Right forelimb (tissue), 1 donor: Measurements from ENCODE around the gene SLC9A3.

ENCODE experiments used
- DNase-seq: peaks from one replicate; pipeline ENCODE4 v3.0.0-alpha.2; 2018

The SLC9A3 gene

DNA sequence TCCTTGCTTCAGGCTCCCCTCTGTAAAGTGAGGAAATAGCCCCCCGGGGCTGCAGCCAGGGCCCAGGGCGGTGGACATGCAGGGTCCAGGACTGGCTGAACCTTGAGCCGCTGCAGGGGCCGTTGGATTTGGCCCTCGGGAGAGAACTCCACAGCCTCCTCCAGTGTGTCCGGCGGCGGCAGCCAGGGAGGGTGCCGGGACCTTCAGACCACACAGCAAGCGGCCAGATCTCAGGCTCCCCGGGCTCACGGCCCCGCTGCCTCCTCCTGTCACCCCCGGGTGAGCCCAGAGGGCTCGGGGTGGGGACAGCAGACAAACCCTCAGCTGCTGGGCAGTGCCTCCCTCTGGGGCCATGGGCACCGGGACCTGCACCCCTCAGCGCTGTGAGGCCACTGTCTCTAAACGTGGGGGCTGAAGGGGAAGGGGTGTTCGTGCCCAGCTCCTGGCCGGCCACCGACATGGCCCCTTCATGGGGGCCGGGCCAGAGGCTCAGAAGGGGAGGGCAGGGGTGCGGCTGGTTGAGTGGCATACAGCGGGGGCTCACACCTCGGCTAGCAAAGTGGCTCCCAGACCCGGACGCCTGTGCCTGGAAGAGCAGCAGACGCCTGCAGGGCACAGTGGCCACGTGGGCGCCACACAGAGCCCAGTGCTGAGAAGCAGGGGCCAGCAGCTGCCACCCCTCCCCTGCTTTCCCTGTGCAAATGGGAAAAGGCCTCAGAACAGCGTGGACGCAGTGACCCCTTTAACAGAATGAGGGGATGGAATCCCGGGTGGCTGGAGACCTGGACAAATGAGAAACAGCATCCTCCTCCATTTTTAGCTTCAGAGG lies 19.7 kb downstream of the SLC9A3 start:
- no peak for DNase-seq

GRCh38 chr5:502325-503079 lies 21.7 kb downstream of the SLC9A3 start:
- peak; percentile 59 for DNase-seq

DNA sequence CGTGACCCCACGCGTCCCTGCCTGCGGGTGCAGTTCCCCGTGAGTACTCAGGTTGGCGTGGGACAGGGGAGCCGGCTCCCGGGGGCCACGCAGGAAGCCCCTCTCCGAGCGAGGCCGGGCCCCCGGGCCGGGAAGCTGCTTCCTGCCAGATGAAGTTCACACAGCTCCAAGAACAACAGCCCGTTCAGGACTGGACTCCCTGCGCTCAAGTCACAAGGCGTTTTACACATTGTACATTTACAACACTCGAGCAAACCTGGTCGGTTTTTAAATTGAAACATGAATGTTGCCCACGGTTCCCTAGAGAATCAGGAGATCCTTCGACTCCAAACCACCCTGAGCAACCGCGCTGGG lies 22.4 kb downstream of the SLC9A3 start:
- DNase-seq, result peak; percentile 66

DNA sequence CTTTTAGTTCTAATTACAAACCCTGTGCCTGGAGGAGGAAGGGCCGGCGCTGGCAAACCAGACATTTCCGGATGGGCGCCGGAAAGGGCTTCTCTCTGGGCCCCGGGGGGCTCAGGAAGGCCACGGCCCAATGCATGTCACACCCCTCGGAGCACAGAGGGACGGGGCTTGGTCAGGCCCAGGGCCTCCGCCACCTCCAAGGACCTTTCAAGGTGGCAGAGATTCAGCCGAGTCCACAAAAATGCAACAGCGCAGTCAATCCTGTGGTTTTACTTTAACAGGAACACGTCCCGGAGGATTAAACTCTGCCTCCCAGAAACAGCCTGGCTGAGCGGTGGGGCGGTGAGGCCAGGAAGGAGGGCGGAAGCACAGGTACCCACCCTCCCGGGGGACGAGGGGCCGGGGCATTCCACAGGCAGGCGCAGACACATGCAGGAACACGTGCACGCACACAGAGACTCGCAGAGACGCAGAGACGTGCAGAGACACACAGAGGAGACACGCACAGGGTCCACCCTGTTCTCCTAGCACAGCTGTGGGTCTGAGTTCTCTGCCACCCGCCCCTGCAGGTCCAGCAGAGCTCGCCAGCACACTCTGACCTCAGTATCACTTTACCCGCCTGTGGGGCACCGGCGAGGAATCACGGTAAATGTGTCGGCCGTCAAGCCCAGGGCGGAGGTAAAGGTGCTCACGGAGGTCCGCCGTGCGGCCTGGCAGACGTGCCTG lies 23.0 kb downstream of the SLC9A3 start:
- no peak for DNase-seq

- DNase-seq, result no peak
Observed at GRCh38 chr5:500491-500890, 23.8 kb downstream of the SLC9A3 start.

GRCh38 chr5:499233-500209 lies 24.7 kb downstream of the SLC9A3 start:
- DNase-seq, result no peak

GRCh38 chr5:497871-498509 lies 26.3 kb downstream of the SLC9A3 start:
- no peak for DNase-seq

GRCh38 chr5:497090-497700 lies 27.1 kb downstream of the SLC9A3 start:
- no peak for DNase-seq

GRCh38 chr5:496028-496427 lies 28.2 kb downstream of the SLC9A3 start:
- no peak for DNase-seq

- DNase-seq, result no peak
Observed at GRCh38 chr5:494667-495255, 29.5 kb downstream of the SLC9A3 start.

GRCh38 chr5:493758-494157 lies 30.5 kb downstream of the SLC9A3 start:
- no peak for DNase-seq

GRCh38 chr5:493119-493701 lies 31.0 kb downstream of the SLC9A3 start:
- peak; percentile 65 for DNase-seq

GRCh38 chr5:492314-492893 lies 31.8 kb downstream of the SLC9A3 start:
- no peak for DNase-seq

- no peak for DNase-seq
Observed at GRCh38 chr5:491856-492155, 32.4 kb downstream of the SLC9A3 start.

DNA sequence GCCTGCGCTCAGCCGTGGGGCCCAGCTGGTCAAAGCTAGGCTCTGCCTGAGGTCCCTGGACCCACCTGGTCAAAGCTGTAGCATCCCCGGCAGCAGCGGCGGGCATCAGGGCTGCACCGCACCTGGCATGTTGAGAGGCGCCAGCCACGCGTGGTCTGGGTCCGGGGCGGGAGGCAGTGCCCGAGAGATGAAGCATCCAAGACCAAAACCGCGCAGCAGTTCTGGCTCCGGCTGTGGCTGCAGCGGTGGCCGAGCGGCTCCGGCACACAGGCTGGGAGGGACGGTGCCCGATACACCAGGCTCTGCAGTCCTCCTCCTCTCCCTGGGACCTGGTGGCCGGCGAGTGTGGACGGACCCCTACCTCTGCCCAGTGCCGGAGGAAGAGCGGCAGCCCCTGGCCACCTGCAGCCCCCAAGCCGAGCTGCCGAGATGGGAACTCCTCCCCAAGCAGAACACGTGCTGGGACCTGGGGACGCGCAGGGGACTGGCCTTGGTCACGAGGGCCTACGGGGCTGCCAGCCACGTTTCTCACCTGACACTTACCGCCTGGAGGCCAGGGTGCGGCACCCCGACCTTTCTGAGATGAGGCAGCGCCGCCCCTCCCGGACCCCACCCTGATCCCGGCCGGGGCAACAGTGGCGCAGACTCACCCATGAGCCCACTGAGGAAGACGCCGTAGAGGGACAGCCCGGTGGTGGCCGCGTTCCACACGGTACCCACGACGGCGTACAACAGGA lies 33.0 kb downstream of the SLC9A3 start:
- DNase-seq, result no peak

DNA sequence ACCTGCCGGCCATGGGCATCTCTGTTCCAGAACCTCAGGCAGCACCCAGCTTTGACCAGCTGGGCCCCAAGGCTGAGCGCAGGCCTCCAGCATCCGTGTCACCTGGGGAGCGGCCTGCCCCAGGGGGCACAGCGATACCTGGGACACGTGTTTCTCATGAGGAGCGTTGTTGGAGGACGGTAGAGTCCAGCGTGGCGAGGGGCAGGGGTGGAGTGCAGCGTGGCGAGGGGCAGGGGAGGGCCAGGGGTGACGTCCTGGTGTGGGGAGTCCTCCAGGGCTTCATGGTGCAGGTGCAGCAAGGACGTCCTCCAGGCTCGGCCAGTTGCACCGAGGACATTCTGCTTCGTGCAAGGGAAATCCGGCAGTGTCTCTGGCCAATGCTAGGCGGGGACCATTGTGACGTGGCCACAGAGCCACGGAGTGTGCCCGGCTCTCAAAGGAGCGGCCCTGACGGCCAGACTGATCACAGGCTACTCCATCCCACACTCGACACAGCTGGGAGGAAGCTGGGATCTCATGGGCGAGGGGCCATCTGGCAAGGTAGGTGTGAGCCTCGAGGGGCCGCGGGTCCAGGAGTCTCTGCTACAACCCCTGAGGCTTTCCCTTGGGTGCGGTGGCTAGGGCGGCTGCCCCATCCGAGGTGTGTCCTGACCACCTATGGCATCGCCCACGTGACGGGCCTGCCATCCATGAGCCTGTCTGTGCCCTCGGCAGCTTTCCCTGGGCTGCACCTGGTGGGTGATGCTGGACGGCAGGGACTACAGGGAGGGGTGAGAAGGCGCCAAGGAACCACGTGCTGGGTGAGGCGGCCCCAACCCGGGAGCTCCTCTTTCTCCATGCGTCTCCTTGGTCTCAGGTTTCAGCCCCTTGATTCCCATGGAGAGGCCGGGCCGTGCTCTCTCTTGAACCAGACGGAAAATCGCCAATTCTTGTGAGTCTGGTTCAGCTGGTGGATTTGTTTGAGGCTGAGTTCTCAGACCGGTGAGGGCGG lies 33.8 kb downstream of the SLC9A3 start:
- no peak for DNase-seq

DNA sequence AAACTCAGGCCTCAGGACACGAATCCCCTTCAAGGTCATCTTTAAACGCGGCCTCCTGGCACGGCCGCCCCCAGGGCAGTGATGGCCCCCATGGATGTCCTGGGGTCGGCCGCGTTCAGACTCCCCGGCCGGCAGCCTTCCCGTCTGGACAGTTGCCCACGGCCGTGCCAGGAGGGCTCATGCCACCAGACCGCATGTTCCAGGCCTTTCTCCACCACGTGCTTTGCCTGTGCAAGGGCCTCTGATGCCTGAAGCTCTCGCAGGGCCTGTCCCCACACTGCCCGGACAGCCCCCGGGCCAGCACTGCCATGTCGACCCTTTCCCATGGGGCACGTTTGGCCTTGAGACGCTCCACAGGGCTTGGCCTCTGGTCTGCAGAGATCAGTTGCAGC lies 34.6 kb downstream of the SLC9A3 start:
- no peak for DNase-seq
